Fibroblast of lung (primary cell): Measurements from ENCODE around the gene SLC11A2. TPM values are rescaled to one million over a fixed set of nuclear protein-coding genes. Genes with fewer than 3 reads are reported as not detected.
A peak's percentile ranks its signal among the peaks of the same experiment; 100 is the strongest.

Experiments used
- DNase-seq, 2 donors: peaks; one replicate each; pipeline versions ENCODE4 v3.0.0 to v3.0.0-alpha.2; 2010; ENCODE audit warnings: low read depth in 2 of 2
- H2AFZ ChIP-seq: 2 replicates; pipeline ENCODE4 v1.5.1; 2012; ENCODE audit warnings: low read length, control low read depth, inconsistent platforms
- H3K27ac ChIP-seq: 2 replicates; pipeline ENCODE4 v1.5.1; 2011; ENCODE audit warnings: low read length, control low read depth; ENCODE audit not compliant: insufficient read depth
- H3K27me3 ChIP-seq: 2 replicates; pipeline ENCODE4 v1.5.1; 2011; ENCODE audit warnings: mild to moderate bottlenecking, low read length; ENCODE audit not compliant: control insufficient read depth, insufficient read depth
- H3K36me3 ChIP-seq: 2 replicates; pipeline ENCODE4 v1.5.1; 2011; ENCODE audit warnings: low read length; ENCODE audit not compliant: control insufficient read depth, insufficient read depth
- H3K4me1 ChIP-seq: 2 replicates; pipeline ENCODE4 v1.5.1; 2011; ENCODE audit warnings: low read length; ENCODE audit not compliant: control insufficient read depth, insufficient read depth; ENCODE audit errors: extremely low read depth
- H3K4me2 ChIP-seq: 2 replicates; pipeline ENCODE4 v1.5.1; 2011; ENCODE audit warnings: low read length, control low read depth; ENCODE audit not compliant: insufficient read depth; ENCODE audit errors: extremely low read depth
- H3K4me3 ChIP-seq, 4 experiments: fragments of 200-600 bp in 1 of 4; sonication (generic) in 1 of 4; replicated peaks in 1 of 4; 2 replicates each; pipeline ENCODE4 v1.5.1; 2011 to 2016; ENCODE audit warnings: low read length in 4 of 4, low read depth in 3 of 4, mild to moderate bottlenecking in 3 of 4, control low read depth in 2 of 4, inconsistent platforms in 1 of 4, mixed read lengths in 1 of 4; ENCODE audit not compliant: insufficient read depth in 1 of 4; ENCODE audit errors: control extremely low read depth in 1 of 4
- H3K79me2 ChIP-seq: 2 replicates; pipeline ENCODE4 v1.5.1; 2012; ENCODE audit warnings: mild to moderate bottlenecking, low read length, inconsistent platforms; ENCODE audit not compliant: control insufficient read depth, insufficient read depth
- H3K9ac ChIP-seq: 2 replicates; pipeline ENCODE4 v1.5.1; 2011; ENCODE audit warnings: mild to moderate bottlenecking, low read length, control low read depth; ENCODE audit not compliant: insufficient read depth
- H3K9me3 ChIP-seq: 2 replicates; pipeline ENCODE4 v1.5.1; 2012; ENCODE audit warnings: low read depth, low read length; ENCODE audit not compliant: control insufficient read depth, insufficient read depth
- H4K20me1 ChIP-seq: 2 replicates; pipeline ENCODE4 v1.5.1; 2011; ENCODE audit warnings: low read length; ENCODE audit not compliant: control insufficient read depth, insufficient read depth; ENCODE audit errors: extremely low read depth
- EZH2 ChIP-seq: IDR thresholded peaks from 2 replicates; pipeline ENCODE4 v1.5.1; 2012; ENCODE audit warnings: low read length, control low read depth, mild to moderate bottlenecking; ENCODE audit errors: missing control alignments
- polyA plus RNA-seq, 2 donors: library from polyadenylated mRNA; depleted of rRNA in 1 of 2; stranded (reverse) in 1 of 2; unstranded in 1 of 2; fragments of >200 nt; gene quantifications; 2 replicates each; pipeline ENCODE4 v1.2.1, GENCODE V29; 2011 to 2012; ENCODE audit warnings: missing spikeins in 1 of 2
- total RNA-seq: library from RNA; depleted of rRNA; stranded (reverse); fragments of >200 nt; gene quantifications from 2 replicates; pipeline ENCODE4 v1.2.1, GENCODE V29; 2014
- TF ChIP-seq, protein P1 (sequence below), 2 donors: IDR thresholded peaks in 1 of 2; conservative IDR thresholded peaks in 1 of 2; 1 replicate in 1 of 2; 2 replicates in 1 of 2; pipeline ENCODE4 v1.5.1; 2011 to 2012; ENCODE audit warnings: low read length in 2 of 2, control low read depth in 1 of 2, inconsistent platforms in 1 of 2, low read depth in 1 of 2, mild to moderate bottlenecking in 1 of 2

SLC11A2 gene
- total and polyA plus RNA-seq, 2 donors (not counting 1 experiment from before 2014, with no cell fraction given), result 38.6 to 75.0 TPM

DNA sequence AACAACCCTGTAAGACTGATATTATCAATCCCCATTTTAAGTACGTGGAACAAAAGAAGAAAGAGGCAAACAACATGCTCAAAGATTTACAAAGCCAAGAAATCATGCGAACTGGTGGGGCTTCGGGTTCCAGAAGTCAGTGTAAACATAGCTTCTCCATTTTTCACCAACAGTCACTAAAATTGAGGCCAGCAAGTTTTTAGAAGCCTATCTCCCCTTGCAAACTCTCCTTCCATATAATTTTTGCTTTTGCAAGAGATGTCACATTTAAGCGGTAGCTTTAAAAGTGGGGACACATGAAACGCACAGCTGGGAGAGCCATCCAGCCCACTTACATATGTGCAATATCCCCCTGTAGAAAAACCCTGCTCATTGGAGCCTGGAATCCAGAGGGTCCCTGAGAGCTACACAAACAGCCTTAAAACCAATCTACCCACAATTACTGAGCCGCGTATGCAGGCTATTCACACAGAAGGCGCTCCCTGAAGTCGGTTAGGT is 797 bp downstream of the SLC11A2 start:
- Histone ChIP-seq H3K4me2 (peak overlapping the region; percentile 89), H3K36me3 (no peaks in the 10 kb centered on the region), H3K9me3 (no peaks in the 10 kb centered on the region), H3K4me1 (no peaks in the 10 kb centered on the region), H3K9ac (peak overlapping the region; percentile 71), H3K27me3 (no peaks in the 10 kb centered on the region), H3K27ac (peak overlapping the region; percentile 78), H3K79me2 (peaks cover 42% of the 10 kb centered on the region), H4K20me1 (no peaks in the 10 kb centered on the region), H3K4me3 (peak overlapping the region; percentile 40 to 95 (median 71)), H2AFZ (peak overlapping the region; percentile 53)
- DNase-seq, result peak in 1 of 2 donors; percentile 14
- no peak for TF ChIP-seq EZH2
- TF ChIP-seq, protein P1, sequence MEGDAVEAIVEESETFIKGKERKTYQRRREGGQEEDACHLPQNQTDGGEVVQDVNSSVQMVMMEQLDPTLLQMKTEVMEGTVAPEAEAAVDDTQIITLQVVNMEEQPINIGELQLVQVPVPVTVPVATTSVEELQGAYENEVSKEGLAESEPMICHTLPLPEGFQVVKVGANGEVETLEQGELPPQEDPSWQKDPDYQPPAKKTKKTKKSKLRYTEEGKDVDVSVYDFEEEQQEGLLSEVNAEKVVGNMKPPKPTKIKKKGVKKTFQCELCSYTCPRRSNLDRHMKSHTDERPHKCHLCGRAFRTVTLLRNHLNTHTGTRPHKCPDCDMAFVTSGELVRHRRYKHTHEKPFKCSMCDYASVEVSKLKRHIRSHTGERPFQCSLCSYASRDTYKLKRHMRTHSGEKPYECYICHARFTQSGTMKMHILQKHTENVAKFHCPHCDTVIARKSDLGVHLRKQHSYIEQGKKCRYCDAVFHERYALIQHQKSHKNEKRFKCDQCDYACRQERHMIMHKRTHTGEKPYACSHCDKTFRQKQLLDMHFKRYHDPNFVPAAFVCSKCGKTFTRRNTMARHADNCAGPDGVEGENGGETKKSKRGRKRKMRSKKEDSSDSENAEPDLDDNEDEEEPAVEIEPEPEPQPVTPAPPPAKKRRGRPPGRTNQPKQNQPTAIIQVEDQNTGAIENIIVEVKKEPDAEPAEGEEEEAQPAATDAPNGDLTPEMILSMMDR (conservative IDR thresholded peaks at IDR 0.05 in 1 of 2, IDR thresholded peaks at IDR 0.05 in 1 of 2; ENCODE audit: low read depth in 1 of 2, low read length in 2 of 2), result no peak

DNA sequence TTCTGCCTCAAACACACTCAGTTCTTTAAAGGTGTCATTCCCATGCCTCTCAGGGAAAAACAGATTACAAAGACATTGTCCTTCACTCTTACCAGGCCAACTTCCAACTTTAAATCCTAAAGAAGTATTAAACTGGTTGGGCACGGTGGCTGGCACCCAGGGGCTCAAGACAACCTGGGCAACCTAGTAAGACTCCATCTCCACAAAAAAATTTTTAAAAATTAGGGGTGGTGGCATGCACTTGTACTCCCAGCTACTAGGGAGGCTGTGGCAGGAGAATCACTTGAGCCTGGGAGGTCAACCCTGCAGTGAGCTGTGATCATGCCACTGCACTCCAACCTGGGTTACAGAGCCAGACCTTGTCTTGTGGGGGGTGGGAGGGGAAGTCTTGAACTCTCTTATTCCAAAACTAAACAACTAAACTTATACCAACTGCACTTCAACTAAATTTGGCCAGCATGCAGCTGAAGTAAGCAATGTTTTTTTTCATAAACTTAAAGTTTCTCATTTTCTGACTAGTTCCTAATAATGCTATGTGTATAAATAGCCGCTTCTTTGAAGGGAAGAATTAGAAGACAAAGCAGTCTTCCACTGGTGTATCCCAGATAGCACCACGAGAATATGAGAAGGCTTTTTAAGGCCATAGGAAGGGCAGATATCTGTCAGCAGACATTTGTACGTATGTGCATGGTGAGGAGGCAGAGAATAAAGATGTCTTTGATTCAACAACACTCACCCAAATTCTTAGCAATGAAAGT is 2.4 kb downstream of the SLC11A2 start:
- Histone ChIP-seq H3K79me2 (peaks cover 48% of the 10 kb centered on the region), H3K9ac (no peak overlapping the region), H2AFZ (no peak overlapping the region), H3K4me2 (peak overlapping the region; percentile 89), H3K27ac (peak overlapping the region; percentile 78), H3K4me3 (peak overlapping the region; percentile 40 to 95 (median 71)), H3K9me3 (no peaks in the 10 kb centered on the region), H4K20me1 (no peaks in the 10 kb centered on the region), H3K27me3 (no peaks in the 10 kb centered on the region), H3K4me1 (no peaks in the 10 kb centered on the region), H3K36me3 (no peaks in the 10 kb centered on the region)
- TF ChIP-seq, protein P1 (conservative IDR thresholded peaks at IDR 0.05 in 1 of 2, IDR thresholded peaks at IDR 0.05 in 1 of 2; ENCODE audit: low read depth in 1 of 2, low read length in 2 of 2), result no peak
- TF ChIP-seq EZH2, result no peak
- DNase-seq, result peak; percentile 12 to 27

DNA sequence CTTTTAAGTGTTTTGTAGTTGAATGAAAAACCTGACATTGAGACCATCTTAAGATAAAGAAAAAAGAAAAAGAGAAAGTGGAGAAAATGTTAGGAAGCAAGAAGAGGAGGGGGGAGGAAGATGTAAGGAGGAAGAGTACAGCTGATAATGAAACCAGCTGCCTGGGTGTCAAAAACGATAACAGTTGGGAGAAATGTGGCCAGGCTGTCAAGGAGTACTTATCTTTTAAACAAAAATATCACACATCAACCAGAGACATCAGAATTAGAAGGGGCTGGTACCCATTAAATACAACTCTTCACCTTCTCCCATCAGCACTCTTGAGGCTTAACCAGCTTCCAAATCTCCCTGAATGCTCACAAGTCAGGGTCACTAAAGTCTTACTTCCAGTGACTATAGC is 4.5 kb downstream of the SLC11A2 start:
- Histone ChIP-seq H3K27me3 (no peaks in the 10 kb centered on the region), H2AFZ (no peak overlapping the region), H3K27ac (no peak overlapping the region), H3K4me3 (no peak overlapping the region), H3K9ac (no peak overlapping the region), H3K9me3 (no peaks in the 10 kb centered on the region), H3K36me3 (no peaks in the 10 kb centered on the region), H4K20me1 (no peaks in the 10 kb centered on the region), H3K4me1 (no peaks in the 10 kb centered on the region), H3K79me2 (peaks cover 50% of the 10 kb centered on the region), H3K4me2 (no peak overlapping the region)
- TF ChIP-seq, protein P1 (conservative IDR thresholded peaks at IDR 0.05 in 1 of 2, IDR thresholded peaks at IDR 0.05 in 1 of 2; ENCODE audit: low read depth in 1 of 2, low read length in 2 of 2), result no peak
- no peak for TF ChIP-seq EZH2
- DNase-seq, result no peak
